H9 (cell line): ENCODE data around the gene PLEKHA7. TPM values are rescaled to one million over a fixed set of nuclear protein-coding genes. Genes with fewer than 3 reads are reported as not detected.

Source experiments
- DNase-seq: peaks from one replicate; pipeline ENCODE4 v3.0.0-alpha.2; 2017
- H2AFZ ChIP-seq: one replicate; pipeline ENCODE4 v1.6.1; 2013; ENCODE audit warnings: mild to moderate bottlenecking, low read length, control low read depth, moderate library complexity
- H2AK5ac ChIP-seq: 2 replicates; pipeline ENCODE4 v1.6.1; 2013; ENCODE audit warnings: low read length, control low read depth, mixed read lengths; ENCODE audit not compliant: insufficient read length
- H2BK120ac ChIP-seq: one replicate; pipeline ENCODE4 v1.6.1; 2013; ENCODE audit warnings: low read depth, mild to moderate bottlenecking, low read length, control low read depth, inconsistent platforms; ENCODE audit not compliant: poor library complexity, severe bottlenecking
- H2BK12ac ChIP-seq: 2 replicates; pipeline ENCODE4 v1.6.1; 2013; ENCODE audit warnings: low read length, control low read depth, mixed read lengths, low read depth; ENCODE audit not compliant: insufficient read length
- H2BK15ac ChIP-seq: 2 replicates; pipeline ENCODE4 v1.6.1; 2013; ENCODE audit warnings: low read depth, low read length, control low read depth
- H2BK20ac ChIP-seq: one replicate; pipeline ENCODE4 v1.6.1; 2013; ENCODE audit warnings: low read depth, mild to moderate bottlenecking, low read length, control low read depth, inconsistent platforms; ENCODE audit not compliant: poor library complexity, severe bottlenecking
- H2BK5ac ChIP-seq: 2 replicates; pipeline ENCODE4 v1.6.1; 2013; ENCODE audit warnings: low read length, control low read depth, mixed read lengths; ENCODE audit not compliant: insufficient read length
- H3K14ac ChIP-seq: 2 replicates; pipeline ENCODE4 v1.6.1; 2013; ENCODE audit warnings: low read length, control low read depth; ENCODE audit not compliant: insufficient read depth
- H3K18ac ChIP-seq: 2 replicates; pipeline ENCODE4 v1.6.1; 2013; ENCODE audit warnings: low read depth, mild to moderate bottlenecking, mixed read lengths, low read length, control low read depth; ENCODE audit not compliant: insufficient read length
- H3K23ac ChIP-seq: 2 replicates; pipeline ENCODE4 v1.6.1; 2013; ENCODE audit warnings: low read length, control low read depth, mixed read lengths, low read depth; ENCODE audit not compliant: insufficient read length
- H3K23me2 ChIP-seq: 2 replicates; pipeline ENCODE4 v1.6.1; 2013; ENCODE audit warnings: low read depth, mild to moderate bottlenecking, mixed read lengths, low read length, control low read depth; ENCODE audit not compliant: insufficient read length, poor library complexity, severe bottlenecking
- H3K27ac ChIP-seq: 2 replicates; pipeline ENCODE4 v1.5.1; 2013; ENCODE audit warnings: low read length, control low read depth, mixed read lengths, low read depth; ENCODE audit not compliant: insufficient read length
- H3K27me3 ChIP-seq: 2 replicates; pipeline ENCODE4 v1.6.1; 2013; ENCODE audit warnings: low read length, control low read depth, inconsistent platforms; ENCODE audit not compliant: insufficient read depth
- H3K4ac ChIP-seq: 2 replicates; pipeline ENCODE4 v1.6.1; 2013; ENCODE audit warnings: low read depth, mild to moderate bottlenecking, control low read depth, inconsistent platforms, low read length, moderate library complexity
- H3K4me1 ChIP-seq: 2 replicates; pipeline ENCODE4 v1.6.1; 2013; ENCODE audit warnings: low read length, control low read depth, inconsistent platforms; ENCODE audit not compliant: insufficient read depth
- H3K4me2 ChIP-seq: 2 replicates; pipeline ENCODE4 v1.6.1; 2013; ENCODE audit warnings: low read length, control low read depth, mixed read lengths; ENCODE audit not compliant: insufficient read length, insufficient read depth
- H3K56ac ChIP-seq: 2 replicates; pipeline ENCODE4 v1.6.1; 2013; ENCODE audit warnings: low read depth, mild to moderate bottlenecking, mixed read lengths, low read length, control low read depth; ENCODE audit not compliant: insufficient read length
- H3K79me1 ChIP-seq: 2 replicates; pipeline ENCODE4 v1.6.1; 2013; ENCODE audit warnings: low read depth, mild to moderate bottlenecking, moderate library complexity, low read length, control low read depth, inconsistent platforms; ENCODE audit not compliant: insufficient read depth, poor library complexity, severe bottlenecking
- H3K79me2 ChIP-seq: 2 replicates; pipeline ENCODE4 v1.6.1; 2013; ENCODE audit warnings: low read length, control low read depth, inconsistent platforms; ENCODE audit not compliant: insufficient read depth
- H3K9ac ChIP-seq: 2 replicates; pipeline ENCODE4 v1.6.1; 2013; ENCODE audit warnings: low read length, control low read depth, mixed read lengths; ENCODE audit not compliant: insufficient read length; ENCODE audit errors: extremely low read depth
- H3K9me3 ChIP-seq: one replicate; pipeline ENCODE4 v1.6.1; 2013; ENCODE audit warnings: low read depth, low read length, inconsistent platforms; ENCODE audit not compliant: control insufficient read depth
- H3T11ph ChIP-seq: one replicate; pipeline ENCODE4 v1.6.1; 2013; ENCODE audit warnings: mild to moderate bottlenecking, low read length, control low read depth, inconsistent platforms
- H4K20me1 ChIP-seq: one replicate; pipeline ENCODE4 v1.6.1; 2013; ENCODE audit not compliant: control insufficient read depth, insufficient read length, insufficient read depth
- H4K5ac ChIP-seq: 2 replicates; pipeline ENCODE4 v1.6.1; 2013; ENCODE audit warnings: low read depth, mild to moderate bottlenecking, mixed read lengths, low read length, control low read depth; ENCODE audit not compliant: insufficient read length
- H4K8ac ChIP-seq: replicated peaks from 2 replicates; pipeline ENCODE4 v1.6.1; 2013; ENCODE audit warnings: low read length, control low read depth, mixed read lengths, low read depth; ENCODE audit not compliant: insufficient read length
- H4K91ac ChIP-seq: 2 replicates; pipeline ENCODE4 v1.6.1; 2013; ENCODE audit warnings: low read depth, mild to moderate bottlenecking, moderate library complexity, mixed read lengths, low read length, control low read depth; ENCODE audit not compliant: insufficient read length
- H3K27ac Mint-ChIP-seq, 3 experiments: 2 replicates in 2 of 3; 3 replicates in 1 of 3; pipeline ENCODE4 v1.8.0; 2020 to 2021; ENCODE audit warnings: mixed read lengths in 3 of 3, mild to moderate bottlenecking in 1 of 3, moderate library complexity in 1 of 3
- H3K27me3 Mint-ChIP-seq: 2 replicates; pipeline ENCODE4 v1.8.0; 2021; ENCODE audit warnings: low read depth, mild to moderate bottlenecking, moderate library complexity, mixed read lengths
- H3K36me3 Mint-ChIP-seq, 3 experiments: 2 replicates in 2 of 3; 3 replicates in 1 of 3; pipeline ENCODE4 v1.8.0; 2020 to 2021; ENCODE audit warnings: low read depth in 3 of 3, mixed read lengths in 3 of 3; ENCODE audit not compliant: insufficient read depth in 1 of 3
- H3K4me1 Mint-ChIP-seq, 2 experiments: 2 replicates each; pipeline ENCODE4 v1.8.0; 2020; ENCODE audit warnings: mixed read lengths in 2 of 2
- H3K4me3 Mint-ChIP-seq, 2 experiments: 2 replicates in 1 of 2; 3 replicates in 1 of 2; pipeline ENCODE4 v1.8.0; 2020 to 2021; ENCODE audit warnings: mild to moderate bottlenecking in 2 of 2, mixed read lengths in 2 of 2, moderate library complexity in 1 of 2
- H3K9me3 Mint-ChIP-seq, 2 experiments: 2 replicates in 1 of 2; 3 replicates in 1 of 2; pipeline ENCODE4 v1.8.0; 2020; ENCODE audit warnings: mild to moderate bottlenecking in 2 of 2, mixed read lengths in 2 of 2, moderate library complexity in 1 of 2
- WGBS: extraction: QIAGEN DNeasy Blood & Tissue Kit; methylation state at CpG from one replicate; pipeline ENCODE4 v1.1.7; 2013; ENCODE audit warnings: missing lambda C conversion rate, low lambda C conversion rate, mixed read lengths; ENCODE audit not compliant: insufficient read length; ENCODE audit errors: extremely low coverage; 5-methylcytosine and 5-hydroxymethylcytosine counted together
- total RNA-seq: library from RNA; stranded (reverse); gene quantifications from 2 replicates; pipeline ENCODE4 v1.2.1, GENCODE V29; 2021
- TF ChIP-seq, protein P1 (sequence below): fragments of 200-600 bp; sonication (generic); conservative IDR thresholded peaks from 3 replicates; pipeline ENCODE4 v1.8.0; 2021; ENCODE audit warnings: antibody characterized with exemption, mild to moderate bottlenecking

PLEKHA7 gene
- total RNA-seq, 1 experiment from 2014 or later = 21.0 TPM

DNA sequence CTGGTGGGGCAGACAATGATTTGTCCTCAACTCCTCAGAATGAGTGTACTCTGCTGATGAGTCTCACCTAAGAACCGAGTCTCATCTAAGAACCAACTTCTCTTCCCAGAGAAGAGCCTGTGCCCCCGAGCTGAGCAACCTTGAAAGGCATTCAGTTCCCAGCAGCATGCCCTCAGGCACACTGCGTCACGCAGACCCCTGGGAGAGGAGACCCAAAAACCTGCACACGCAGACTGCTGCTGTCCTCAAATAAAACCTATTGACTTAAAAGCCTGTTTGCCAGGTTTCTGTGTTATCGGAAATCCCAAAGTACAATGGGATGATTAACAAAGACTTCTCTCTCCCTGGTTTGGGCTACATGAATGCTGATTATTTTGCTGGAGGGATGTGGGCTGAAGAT, 154.6 kb downstream of the PLEKHA7 start:
- H2BK15ac ChIP-seq = no peak overlapping the region
- H2AFZ ChIP-seq = no peak overlapping the region
- Mint-ChIP-seq H3K36me3 (peaks cover 0 to 8% (median 0%) of the 10 kb centered on the region in 3 experiments; a peak in 2 of 7 replicates), H3K4me1 (peaks cover 15 to 18% of the 10 kb centered on the region in 2 experiments), H3K9me3 (no peaks in the 10 kb centered on the region), H3K27me3 (no peaks in the 10 kb centered on the region), H3K4me3 (no peak overlapping the region), H3K27ac (no peak overlapping the region)
- H3K27me3 ChIP-seq = no peaks in the 10 kb centered on the region
- H3K27ac ChIP-seq = no peak overlapping the region
- no peak overlapping the region for H2BK120ac ChIP-seq
- H4K20me1 ChIP-seq = no peaks in the 10 kb centered on the region
- H3T11ph ChIP-seq = no peak overlapping the region
- H2BK20ac ChIP-seq = no peak overlapping the region
- no peak overlapping the region for H4K91ac ChIP-seq
- H4K5ac ChIP-seq = no peak overlapping the region
- TF ChIP-seq, protein P1, sequence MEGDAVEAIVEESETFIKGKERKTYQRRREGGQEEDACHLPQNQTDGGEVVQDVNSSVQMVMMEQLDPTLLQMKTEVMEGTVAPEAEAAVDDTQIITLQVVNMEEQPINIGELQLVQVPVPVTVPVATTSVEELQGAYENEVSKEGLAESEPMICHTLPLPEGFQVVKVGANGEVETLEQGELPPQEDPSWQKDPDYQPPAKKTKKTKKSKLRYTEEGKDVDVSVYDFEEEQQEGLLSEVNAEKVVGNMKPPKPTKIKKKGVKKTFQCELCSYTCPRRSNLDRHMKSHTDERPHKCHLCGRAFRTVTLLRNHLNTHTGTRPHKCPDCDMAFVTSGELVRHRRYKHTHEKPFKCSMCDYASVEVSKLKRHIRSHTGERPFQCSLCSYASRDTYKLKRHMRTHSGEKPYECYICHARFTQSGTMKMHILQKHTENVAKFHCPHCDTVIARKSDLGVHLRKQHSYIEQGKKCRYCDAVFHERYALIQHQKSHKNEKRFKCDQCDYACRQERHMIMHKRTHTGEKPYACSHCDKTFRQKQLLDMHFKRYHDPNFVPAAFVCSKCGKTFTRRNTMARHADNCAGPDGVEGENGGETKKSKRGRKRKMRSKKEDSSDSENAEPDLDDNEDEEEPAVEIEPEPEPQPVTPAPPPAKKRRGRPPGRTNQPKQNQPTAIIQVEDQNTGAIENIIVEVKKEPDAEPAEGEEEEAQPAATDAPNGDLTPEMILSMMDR = no peak
- no peaks in the 10 kb centered on the region for H3K79me2 ChIP-seq
- no peak overlapping the region for H2BK5ac ChIP-seq
- H3K23me2 ChIP-seq = no peaks in the 10 kb centered on the region
- no peaks in the 10 kb centered on the region for H3K4me1 ChIP-seq
- H3K9ac ChIP-seq = no peak overlapping the region
- H3K79me1 ChIP-seq = no peaks in the 10 kb centered on the region
- H4K8ac ChIP-seq = no peak overlapping the region
- H2AK5ac ChIP-seq = no peak overlapping the region
- no peak overlapping the region for H3K4ac ChIP-seq
- H3K18ac ChIP-seq = no peak overlapping the region
- H3K9me3 ChIP-seq = no peaks in the 10 kb centered on the region
- WGBS = no CpG with 5 or more reads among the region's 6 CpGs
- no peak overlapping the region for H3K56ac ChIP-seq
- DNase-seq = no peak
- no peak overlapping the region for H3K14ac ChIP-seq
- H3K23ac ChIP-seq = no peak overlapping the region
- H3K4me2 ChIP-seq = no peak overlapping the region
- no peak overlapping the region for H2BK12ac ChIP-seq
